Stimulated activated effector memory CD8-positive, alpha-beta T cell treated with anti-CD3 and anti-CD28 coated beads, Interleukin-12 subunit alpha, Interleukin-12 subunit beta, amount 100 ng/mL, for 72 hours (primary cell): Measurements from ENCODE around the gene TAGLN3.
A peak's percentile ranks its signal among the peaks of the same experiment; 100 is the strongest.

Experiments
- ATAC-seq: fragments of 150-1000 bp; cut with Tn5 transposase; 2 replicates; pipeline ENCODE4 v1.10.0; 2021
- DNase-seq, 2 donors: peaks; one replicate each; pipeline ENCODE4 v3.0.0; 2021 to 2022; ENCODE audit warnings: low spot score in 2 of 2
- H3K27ac Mint-ChIP-seq: one replicate; pipeline ENCODE4 v1.8.0; 2022; ENCODE audit warnings: mild to moderate bottlenecking, mixed read lengths
- H3K36me3 Mint-ChIP-seq: one replicate; pipeline ENCODE4 v1.8.0; 2022; ENCODE audit warnings: mild to moderate bottlenecking, mixed read lengths
- H3K4me1 Mint-ChIP-seq: one replicate; pipeline ENCODE4 v1.8.0; 2022; ENCODE audit warnings: mixed read lengths
- H3K4me3 Mint-ChIP-seq: one replicate; pipeline ENCODE4 v1.8.0; 2022; ENCODE audit warnings: mild to moderate bottlenecking, mixed read lengths
- H3K9me3 Mint-ChIP-seq: one replicate; pipeline ENCODE4 v1.8.0; 2022; ENCODE audit warnings: mixed read lengths

TAGLN3 gene

DNA sequence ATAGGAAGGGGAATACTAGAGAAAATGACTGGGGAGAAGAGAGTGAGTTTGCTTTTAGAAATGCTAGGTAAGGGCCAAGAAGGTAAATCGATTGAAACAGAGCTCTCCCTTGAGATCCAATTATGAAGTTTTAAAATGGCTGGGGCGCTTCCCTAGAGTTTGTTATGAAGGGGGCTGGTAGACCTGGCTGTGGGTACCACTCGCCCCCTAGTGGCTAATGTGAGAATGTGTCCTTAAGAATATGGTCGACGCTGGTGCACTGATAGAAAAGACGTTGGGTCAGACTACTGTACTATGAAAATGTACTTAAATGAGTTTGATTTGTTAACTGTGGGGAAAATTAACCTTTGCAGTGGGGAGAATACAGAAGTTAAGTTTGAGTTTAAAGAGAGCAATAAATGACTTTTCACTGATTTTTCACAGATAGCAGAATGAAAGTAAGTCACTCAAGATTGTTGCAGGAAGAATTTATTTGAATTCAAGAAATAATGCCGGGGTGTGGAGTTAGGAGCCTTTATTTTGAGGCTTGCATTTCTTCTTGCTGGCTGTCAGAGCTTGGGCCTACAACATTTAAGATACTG lies 45.0 kb downstream of the TAGLN3 start:
- Mint-ChIP-seq H3K4me3 (no peak overlapping the region), H3K27ac (no peak overlapping the region), H3K4me1 (no peaks in the 10 kb centered on the region), H3K36me3 (no peaks in the 10 kb centered on the region), H3K9me3 (no peaks in the 10 kb centered on the region)
- DNase-seq (peak; percentile 5 to 56), ATAC-seq (peak; percentile 83)

DNA sequence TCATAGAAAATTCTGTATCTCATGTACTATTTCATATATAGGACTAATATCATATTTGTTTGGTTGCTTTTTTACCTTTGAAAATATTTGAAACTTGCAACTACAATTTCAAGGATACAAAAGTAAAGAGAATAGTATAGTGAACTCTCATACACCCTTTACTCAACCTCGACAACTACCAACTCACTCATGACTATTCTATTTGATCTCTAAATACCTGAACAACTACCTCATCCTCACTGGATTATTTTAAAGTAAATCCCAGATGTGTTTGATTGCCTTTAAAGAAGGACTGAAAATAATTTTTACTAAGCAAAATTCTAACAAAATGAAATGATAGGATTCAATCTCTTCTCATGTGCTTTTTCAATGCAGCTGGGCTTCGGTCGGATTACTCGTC lies 47.9 kb downstream of the TAGLN3 start:
- DNase-seq: no peak
- H3K4me3 Mint-ChIP-seq: no peak overlapping the region
- H3K27ac Mint-ChIP-seq: no peak overlapping the region
- ATAC-seq: no peak
- no peaks in the 10 kb centered on the region for H3K9me3 Mint-ChIP-seq
- H3K36me3 Mint-ChIP-seq: no peaks in the 10 kb centered on the region
- H3K4me1 Mint-ChIP-seq: no peaks in the 10 kb centered on the region

DNA sequence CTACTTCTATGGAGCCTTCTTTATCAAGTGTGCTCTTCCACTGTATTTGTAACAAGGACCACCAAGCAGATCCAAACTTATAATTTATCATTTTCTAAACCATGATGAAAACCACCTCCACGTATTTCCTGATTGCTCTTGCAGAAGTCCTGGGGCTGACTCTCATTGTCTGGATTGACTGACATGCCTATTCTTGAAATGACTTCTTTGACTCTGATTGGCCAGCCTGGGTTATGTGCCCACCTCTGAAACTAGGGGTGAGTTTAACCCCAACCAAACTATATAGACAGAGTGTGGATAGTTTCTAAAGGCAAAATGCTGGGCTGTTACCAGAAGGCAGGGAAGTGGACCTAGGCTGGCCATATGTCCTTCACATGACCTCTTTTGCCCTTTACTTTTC lies 48.5 kb downstream of the TAGLN3 start:
- H3K27ac Mint-ChIP-seq: no peak overlapping the region

DNA sequence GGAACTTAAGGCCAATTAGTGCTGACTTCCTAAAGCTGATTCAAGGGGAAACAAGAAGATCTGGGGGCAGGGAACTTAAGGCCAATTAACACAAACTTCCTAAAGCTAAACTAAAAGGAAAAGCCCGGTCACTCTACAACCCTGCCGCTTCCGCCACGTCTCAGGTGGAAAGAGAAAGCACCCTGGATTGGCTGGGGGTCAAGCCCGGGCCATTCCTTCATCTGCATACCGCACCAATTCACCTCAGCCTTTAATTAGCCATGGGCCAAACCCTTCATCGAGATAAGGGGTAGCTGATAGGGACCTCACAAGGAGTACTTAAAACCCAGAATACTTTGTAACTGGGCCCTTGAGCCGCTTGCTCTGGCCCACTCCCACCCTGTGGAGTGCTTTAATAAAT lies 50.2 kb downstream of the TAGLN3 start:
- Mint-ChIP-seq H3K9me3 (no peaks in the 10 kb centered on the region), H3K4me3 (no peak overlapping the region), H3K36me3 (no peaks in the 10 kb centered on the region), H3K4me1 (no peaks in the 10 kb centered on the region), H3K27ac (no peak overlapping the region)
- ATAC-seq: no peak
- DNase-seq: no peak

More for the DNA sequence above, 48.5 kb downstream of the TAGLN3 start:
- ATAC-seq: peak; percentile 77
- no peaks in the 10 kb centered on the region for H3K36me3 Mint-ChIP-seq
- no peaks in the 10 kb centered on the region for H3K9me3 Mint-ChIP-seq
- no peaks in the 10 kb centered on the region for H3K4me1 Mint-ChIP-seq
- H3K4me3 Mint-ChIP-seq: no peak overlapping the region
- DNase-seq: no peak

DNA sequence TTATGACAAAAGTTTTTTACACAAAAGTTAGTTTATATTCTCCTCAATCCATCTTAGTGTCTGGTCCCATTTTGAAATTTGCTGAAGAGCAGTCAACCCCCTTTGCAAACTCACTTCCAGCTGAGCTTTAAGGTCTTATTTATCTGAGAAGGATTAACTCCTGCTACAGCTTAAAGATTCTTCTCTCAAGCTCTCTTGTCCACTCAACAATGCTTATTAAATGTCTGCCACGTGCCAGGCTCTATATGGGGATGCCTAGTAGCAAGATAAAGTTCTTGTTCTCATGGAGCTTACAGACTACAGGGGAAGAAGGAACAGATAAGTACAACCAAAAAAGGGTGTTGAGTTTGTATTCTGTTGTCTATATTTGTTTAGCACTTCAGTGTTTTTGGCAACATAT lies 54.5 kb downstream of the TAGLN3 start:
- ATAC-seq (no peak), DNase-seq (no peak)
- no peak overlapping the region for H3K4me3 Mint-ChIP-seq
- H3K27ac Mint-ChIP-seq: no peak overlapping the region
- peaks cover 18% of the 10 kb centered on the region for H3K4me1 Mint-ChIP-seq
- H3K36me3 Mint-ChIP-seq: no peaks in the 10 kb centered on the region
- no peaks in the 10 kb centered on the region for H3K9me3 Mint-ChIP-seq

DNA sequence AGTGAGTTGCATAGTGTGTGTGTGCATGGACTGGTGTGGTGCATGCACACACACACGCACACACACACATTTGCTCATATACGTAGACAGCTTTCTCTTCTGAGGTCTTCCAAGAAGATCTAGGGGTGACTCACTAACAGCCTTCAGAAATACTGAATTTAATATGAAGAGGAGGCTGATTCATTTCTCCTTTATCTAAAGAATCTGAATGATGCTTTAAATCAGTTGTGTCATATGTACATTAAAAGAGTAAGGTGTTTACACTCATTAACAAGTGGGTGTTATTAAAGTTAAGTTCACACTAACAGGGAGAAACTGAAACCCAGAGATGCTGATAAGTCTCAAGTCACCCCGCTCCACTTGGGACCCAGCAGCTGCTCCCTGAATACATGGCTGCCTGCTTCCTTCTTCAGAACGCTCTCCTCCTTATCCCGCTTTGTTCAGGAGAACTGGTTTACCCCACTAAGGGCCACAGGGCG lies 57.8 kb downstream of the TAGLN3 start:
- Mint-ChIP-seq H3K4me3 (peak overlapping the region; percentile 46), H3K9me3 (no peaks in the 10 kb centered on the region), H3K4me1 (peaks cover 18% of the 10 kb centered on the region), H3K36me3 (no peaks in the 10 kb centered on the region), H3K27ac (peak overlapping the region; percentile 66)
- peak; percentile 98 for ATAC-seq
- DNase-seq: no peak

DNA sequence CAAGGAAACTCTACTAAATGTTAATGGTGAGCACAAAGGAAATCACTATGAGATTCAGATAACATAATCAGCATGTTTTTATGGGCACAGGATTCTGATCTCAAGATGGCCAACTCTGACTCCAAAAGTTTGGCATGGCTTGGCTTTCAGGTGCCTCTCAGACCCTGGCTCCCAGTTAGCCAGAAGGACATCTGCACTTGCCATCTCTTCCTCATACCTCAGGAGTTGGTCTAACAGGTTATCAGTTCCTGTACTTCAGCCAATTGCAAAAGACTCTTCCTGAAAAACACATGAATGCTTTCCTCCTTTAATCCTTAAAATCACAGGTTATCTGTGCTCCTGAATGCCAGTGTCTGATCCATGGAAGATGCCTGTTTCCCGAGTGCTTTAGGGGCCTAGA lies 60.8 kb downstream of the TAGLN3 start:
- DNase-seq (no peak), ATAC-seq (no peak)
- Mint-ChIP-seq H3K4me1 (peaks cover 18% of the 10 kb centered on the region), H3K27ac (no peak overlapping the region), H3K4me3 (no peak overlapping the region), H3K36me3 (no peaks in the 10 kb centered on the region), H3K9me3 (no peaks in the 10 kb centered on the region)

DNA sequence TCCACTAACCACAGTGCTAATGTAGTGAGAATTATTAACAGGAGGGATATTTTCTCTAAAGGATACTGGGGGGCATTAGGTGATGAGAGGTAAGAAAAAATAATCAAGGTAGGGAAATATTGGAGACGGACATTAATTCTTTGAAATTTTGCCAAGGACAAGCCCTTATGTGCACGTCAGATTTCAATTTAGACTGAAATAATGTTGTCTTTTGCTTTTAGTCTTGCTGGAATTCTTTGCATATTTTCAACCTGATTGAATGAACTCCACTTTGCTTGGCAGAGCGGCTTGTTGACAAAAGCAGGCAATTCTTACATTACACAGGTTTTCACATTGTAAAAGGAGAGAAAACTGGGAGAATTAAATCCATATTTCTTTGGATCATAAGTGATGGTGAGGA lies 62.4 kb downstream of the TAGLN3 start:
- Mint-ChIP-seq H3K36me3 (no peaks in the 10 kb centered on the region), H3K9me3 (no peaks in the 10 kb centered on the region), H3K4me3 (no peak overlapping the region), H3K27ac (no peak overlapping the region), H3K4me1 (peaks cover 18% of the 10 kb centered on the region)
- ATAC-seq (no peak), DNase-seq (no peak)
